Loucy (cell line): Measurements from ENCODE around the gene SCRN1.

Source experiments
- H2AFZ ChIP-seq: fragments of 200-600 bp; sonication (generic); 2 replicates; pipeline ENCODE4 v1.6.0; 2016; ENCODE audit warnings: antibody characterized with exemption, mild to moderate bottlenecking, low read length, moderate library complexity
- H3F3A ChIP-seq: fragments of 200-600 bp; 2 replicates; pipeline ENCODE4 v1.6.0; 2016; ENCODE audit warnings: antibody characterized with exemption, low read depth, mild to moderate bottlenecking
- H3K27me3 ChIP-seq: fragments of 200-600 bp; sonication (generic); 2 replicates; pipeline ENCODE4 v1.6.1; 2014; ENCODE audit warnings: low read length, mild to moderate bottlenecking; ENCODE audit not compliant: insufficient read depth, poor library complexity, severe bottlenecking
- H3K36me3 ChIP-seq: fragments of 200-600 bp; sonication (generic); 2 replicates; pipeline ENCODE4 v1.6.1; 2016; ENCODE audit warnings: low read length; ENCODE audit not compliant: insufficient read depth
- H3K4me1 ChIP-seq: fragments of 200-600 bp; sonication (generic); 2 replicates; pipeline ENCODE4 v1.5.1; 2014; ENCODE audit warnings: low read length, mild to moderate bottlenecking; ENCODE audit not compliant: insufficient read depth, poor library complexity, severe bottlenecking
- H3K4me2 ChIP-seq: fragments of 200-600 bp; sonication (generic); 2 replicates; pipeline ENCODE4 v1.6.0; 2014; ENCODE audit warnings: antibody characterized with exemption, low read length, low read depth, mild to moderate bottlenecking; ENCODE audit not compliant: poor library complexity, severe bottlenecking
- H3K4me3 ChIP-seq: fragments of 200-600 bp; sonication (generic); 2 replicates; pipeline ENCODE4 v1.5.1; 2014; ENCODE audit warnings: low read length, mild to moderate bottlenecking, mixed read lengths; ENCODE audit not compliant: poor library complexity, severe bottlenecking
- H3K79me2 ChIP-seq: fragments of 200-600 bp; sonication (generic); 2 replicates; pipeline ENCODE4 v1.6.1; 2014; ENCODE audit warnings: low read length; ENCODE audit not compliant: insufficient read depth
- H3K9ac ChIP-seq: fragments of 200-600 bp; sonication (generic); 2 replicates; pipeline ENCODE4 v1.6.0; 2014; ENCODE audit warnings: mild to moderate bottlenecking, low read depth, low read length, moderate library complexity; ENCODE audit not compliant: poor library complexity, severe bottlenecking
- H3K9me2 ChIP-seq: fragments of 200-600 bp; sonication (generic); replicated peaks from 2 replicates; pipeline ENCODE4 v1.6.1; 2016; ENCODE audit warnings: low read depth, low read length, mixed read lengths
- H3K9me3 ChIP-seq: fragments of 200-600 bp; sonication (generic); 2 replicates; pipeline ENCODE4 v1.6.1; 2014; ENCODE audit warnings: mild to moderate bottlenecking, antibody characterized with exemption, low read length, low read depth; ENCODE audit not compliant: insufficient read depth
- H4K20me1 ChIP-seq: fragments of 200-600 bp; sonication (generic); 2 replicates; pipeline ENCODE4 v1.6.0; 2014; ENCODE audit warnings: antibody characterized with exemption, low read length, mild to moderate bottlenecking; ENCODE audit not compliant: insufficient read depth, poor library complexity, severe bottlenecking
- EZH2phosphoT487 ChIP-seq: fragments of 200-600 bp; IDR thresholded peaks from 2 replicates; pipeline ENCODE4 v1.6.1; 2018; ENCODE audit warnings: antibody characterized with exemption, mild to moderate bottlenecking, moderate library complexity, borderline replicate concordance
- TF ChIP-seq, protein P1 (sequence below): fragments of 200-600 bp; sonication (generic); conservative IDR thresholded peaks from 2 replicates; pipeline ENCODE4 v1.5.1; 2014; ENCODE audit warnings: mild to moderate bottlenecking, antibody characterized with exemption, low read length

Gene SCRN1

DNA sequence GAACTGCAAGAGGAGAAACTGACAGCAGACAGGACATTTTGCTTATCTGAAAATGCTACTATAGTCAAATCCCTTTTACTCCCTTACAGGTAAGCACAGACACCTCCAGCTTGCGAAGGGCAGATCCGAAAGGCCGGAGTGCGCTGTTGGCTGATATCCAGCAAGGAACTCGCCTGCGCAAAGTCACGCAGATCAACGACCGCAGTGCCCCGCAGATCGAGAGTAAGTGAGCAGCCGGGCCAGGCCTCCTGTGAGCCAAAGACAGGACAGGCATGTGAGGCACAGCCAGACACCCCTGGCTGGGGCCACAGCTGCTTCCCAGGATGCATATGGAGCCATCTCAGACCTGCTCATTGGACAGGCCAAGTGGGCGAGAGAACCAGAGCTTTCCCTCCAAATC is 113.9 kb downstream of the SCRN1 start:
- Histone ChIP-seq H2AFZ (no peak overlapping the region), H4K20me1 (no peaks in the 10 kb centered on the region), H3K4me1 (peaks cover 5% of the 10 kb centered on the region), H3K27me3 (no peaks in the 10 kb centered on the region), H3K4me2 (no peak overlapping the region), H3F3A (no peaks in the 10 kb centered on the region), H3K79me2 (no peaks in the 10 kb centered on the region), H3K9me2 (no peaks in the 10 kb centered on the region), H3K9me3 (no peaks in the 10 kb centered on the region), H3K36me3 (no peaks in the 10 kb centered on the region), H3K9ac (no peak overlapping the region), H3K4me3 (no peak overlapping the region)
- TF ChIP-seq, protein P1, sequence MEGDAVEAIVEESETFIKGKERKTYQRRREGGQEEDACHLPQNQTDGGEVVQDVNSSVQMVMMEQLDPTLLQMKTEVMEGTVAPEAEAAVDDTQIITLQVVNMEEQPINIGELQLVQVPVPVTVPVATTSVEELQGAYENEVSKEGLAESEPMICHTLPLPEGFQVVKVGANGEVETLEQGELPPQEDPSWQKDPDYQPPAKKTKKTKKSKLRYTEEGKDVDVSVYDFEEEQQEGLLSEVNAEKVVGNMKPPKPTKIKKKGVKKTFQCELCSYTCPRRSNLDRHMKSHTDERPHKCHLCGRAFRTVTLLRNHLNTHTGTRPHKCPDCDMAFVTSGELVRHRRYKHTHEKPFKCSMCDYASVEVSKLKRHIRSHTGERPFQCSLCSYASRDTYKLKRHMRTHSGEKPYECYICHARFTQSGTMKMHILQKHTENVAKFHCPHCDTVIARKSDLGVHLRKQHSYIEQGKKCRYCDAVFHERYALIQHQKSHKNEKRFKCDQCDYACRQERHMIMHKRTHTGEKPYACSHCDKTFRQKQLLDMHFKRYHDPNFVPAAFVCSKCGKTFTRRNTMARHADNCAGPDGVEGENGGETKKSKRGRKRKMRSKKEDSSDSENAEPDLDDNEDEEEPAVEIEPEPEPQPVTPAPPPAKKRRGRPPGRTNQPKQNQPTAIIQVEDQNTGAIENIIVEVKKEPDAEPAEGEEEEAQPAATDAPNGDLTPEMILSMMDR: no peak

DNA sequence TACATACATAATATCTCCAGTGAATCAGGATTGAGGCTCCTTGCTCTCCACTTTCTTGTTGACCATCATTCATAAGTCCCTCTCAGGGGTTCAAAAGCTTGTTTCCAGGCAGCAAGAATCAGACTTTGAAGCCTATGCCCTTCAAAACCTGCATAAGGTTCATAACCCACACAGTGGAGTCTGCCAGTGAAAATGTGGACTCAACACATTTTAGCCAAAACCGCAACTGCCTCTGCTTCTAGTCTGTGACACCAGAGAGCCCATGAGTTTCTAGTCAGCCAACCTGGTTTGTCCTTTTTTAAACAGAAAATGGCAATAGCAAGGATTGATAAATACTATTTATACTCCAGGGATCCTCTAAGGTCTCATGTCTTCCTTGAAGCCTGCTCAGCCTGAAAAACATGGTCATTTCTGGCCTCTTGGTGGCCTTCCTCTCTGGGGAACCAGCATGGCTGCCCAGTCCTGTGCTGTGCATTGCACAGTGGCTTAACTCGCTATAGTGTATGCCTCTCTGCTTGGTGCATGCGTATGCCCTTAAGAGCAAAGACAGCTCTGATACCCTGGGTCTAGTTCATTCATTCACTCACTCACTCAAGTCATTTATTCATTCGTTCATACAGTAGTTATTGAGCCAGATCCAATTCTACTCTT is 115.8 kb downstream of the SCRN1 start:
- Histone ChIP-seq H3K36me3 (no peaks in the 10 kb centered on the region), H3K4me1 (peaks cover 5% of the 10 kb centered on the region), H3K9me2 (no peaks in the 10 kb centered on the region), H3K27me3 (no peaks in the 10 kb centered on the region), H3K9ac (no peak overlapping the region), H2AFZ (no peak overlapping the region), H4K20me1 (no peaks in the 10 kb centered on the region), H3F3A (no peaks in the 10 kb centered on the region), H3K9me3 (no peaks in the 10 kb centered on the region), H3K4me3 (no peak overlapping the region), H3K79me2 (no peaks in the 10 kb centered on the region), H3K4me2 (no peak overlapping the region)
- no peak for TF ChIP-seq EZH2phosphoT487
- TF ChIP-seq, protein P1: no peak

DNA sequence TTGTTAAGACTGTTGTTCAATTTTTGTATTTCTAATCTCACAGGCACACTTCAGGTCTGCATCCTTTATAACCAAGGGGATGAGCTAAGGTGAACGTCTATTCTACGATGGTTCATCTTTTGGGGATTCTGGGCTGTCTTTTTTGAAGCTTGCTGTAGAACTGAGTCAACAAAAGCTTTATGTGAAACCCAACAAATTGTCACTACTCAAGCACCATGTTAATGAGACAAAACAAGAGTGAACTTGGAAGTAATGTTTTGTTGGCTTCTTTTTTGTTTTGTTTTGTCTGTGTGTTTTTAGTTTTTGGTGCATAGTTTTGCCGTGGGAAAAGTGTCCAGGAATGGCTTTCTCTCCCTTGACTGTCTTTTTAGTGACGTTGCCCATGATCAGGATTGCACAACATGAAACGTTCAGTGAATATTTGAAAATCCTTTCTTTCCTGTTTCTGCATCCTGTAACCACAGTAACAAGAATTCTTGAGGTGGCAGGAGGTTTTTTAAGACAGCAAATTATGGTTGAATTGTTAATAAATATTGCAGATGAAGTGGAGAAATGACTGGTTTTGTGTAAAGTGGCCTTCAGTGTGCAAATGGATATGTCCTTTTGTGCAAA is 117.7 kb downstream of the SCRN1 start:
- TF ChIP-seq, protein P1: no peak
- TF ChIP-seq EZH2phosphoT487: no peak
- no peaks in the 10 kb centered on the region for H3K79me2 ChIP-seq
- no peak overlapping the region for H3K4me3 ChIP-seq
- no peaks in the 10 kb centered on the region for H3K4me1 ChIP-seq
- H2AFZ ChIP-seq: no peak overlapping the region
- H3K9me3 ChIP-seq: no peaks in the 10 kb centered on the region
- no peaks in the 10 kb centered on the region for H3K27me3 ChIP-seq
- H3K4me2 ChIP-seq: no peak overlapping the region
- H3K36me3 ChIP-seq: no peaks in the 10 kb centered on the region
- H4K20me1 ChIP-seq: no peaks in the 10 kb centered on the region
- H3F3A ChIP-seq: no peaks in the 10 kb centered on the region
- no peak overlapping the region for H3K9ac ChIP-seq
- H3K9me2 ChIP-seq: no peaks in the 10 kb centered on the region
